ENCODE results near the gene C17orf114.

C17orf114 gene

GRCh38 chr17:4802228-4802627 is at the start of gene C17orf114:
C17orf114 (minus strand) TSS chr17:4802328.
- intact Hi-C loops (cut with DNase I; ENCODE audit: low total_unique reads), result no loop called here
- 86% methylated on average over 9 of the region's 9 CpGs for WGBS, 2 donors
- TF ChIP-seq POLR2A (IDR thresholded peaks at IDR 0.05), result no peak
- TF ChIP-seq, protein P1, sequence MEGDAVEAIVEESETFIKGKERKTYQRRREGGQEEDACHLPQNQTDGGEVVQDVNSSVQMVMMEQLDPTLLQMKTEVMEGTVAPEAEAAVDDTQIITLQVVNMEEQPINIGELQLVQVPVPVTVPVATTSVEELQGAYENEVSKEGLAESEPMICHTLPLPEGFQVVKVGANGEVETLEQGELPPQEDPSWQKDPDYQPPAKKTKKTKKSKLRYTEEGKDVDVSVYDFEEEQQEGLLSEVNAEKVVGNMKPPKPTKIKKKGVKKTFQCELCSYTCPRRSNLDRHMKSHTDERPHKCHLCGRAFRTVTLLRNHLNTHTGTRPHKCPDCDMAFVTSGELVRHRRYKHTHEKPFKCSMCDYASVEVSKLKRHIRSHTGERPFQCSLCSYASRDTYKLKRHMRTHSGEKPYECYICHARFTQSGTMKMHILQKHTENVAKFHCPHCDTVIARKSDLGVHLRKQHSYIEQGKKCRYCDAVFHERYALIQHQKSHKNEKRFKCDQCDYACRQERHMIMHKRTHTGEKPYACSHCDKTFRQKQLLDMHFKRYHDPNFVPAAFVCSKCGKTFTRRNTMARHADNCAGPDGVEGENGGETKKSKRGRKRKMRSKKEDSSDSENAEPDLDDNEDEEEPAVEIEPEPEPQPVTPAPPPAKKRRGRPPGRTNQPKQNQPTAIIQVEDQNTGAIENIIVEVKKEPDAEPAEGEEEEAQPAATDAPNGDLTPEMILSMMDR (IDR thresholded peaks at IDR 0.05), result no peak
- no peak for DNase-seq (ENCODE audit: low spot score in 2 of 2)
- H3K4me3 ChIP-seq (ENCODE audit: low read depth, poor library complexity, severe bottlenecking), result no peak within 1 kb of the TSS

GRCh38 chr17:4851084-4851483 is 49.0 kb upstream of the C17orf114 start:
- no peak overlapping the region for H3K4me3 ChIP-seq (ENCODE audit: low read depth, poor library complexity, severe bottlenecking)
- intact Hi-C loops (cut with DNase I; ENCODE audit: low total_unique reads), result no loop called here
- WGBS, 2 donors, result 64 to 67% methylated on average over 3 of the region's 3 CpGs
- TF ChIP-seq, protein P1 (IDR thresholded peaks at IDR 0.05), result no peak
- DNase-seq (ENCODE audit: low spot score in 2 of 2), result no peak

- H3K4me3 ChIP-seq (ENCODE audit: low read depth, poor library complexity, severe bottlenecking), result no peak overlapping the region
- no peak for DNase-seq (ENCODE audit: low spot score in 2 of 2)
- WGBS, 2 donors, result 45 to 72% methylated on average over 2 of the region's 2 CpGs
- TF ChIP-seq, protein P1 (IDR thresholded peaks at IDR 0.05), result no peak
- TF ChIP-seq POLR2A (IDR thresholded peaks at IDR 0.05), result no peak
- intact Hi-C loops (cut with DNase I; ENCODE audit: low total_unique reads), result no loop called here
Observed at GRCh38 chr17:4850246-4850645, 48.1 kb upstream of the C17orf114 start.

GRCh38 chr17:4849011-4849536 is 46.9 kb upstream of the C17orf114 start:
- no peak for DNase-seq (ENCODE audit: low spot score in 2 of 2)
- H3K4me3 ChIP-seq (ENCODE audit: low read depth, poor library complexity, severe bottlenecking), result no peak overlapping the region
- 25 to 52% methylated on average over 5 of the region's 5 CpGs for WGBS, 2 donors
- intact Hi-C loops (cut with DNase I; ENCODE audit: low total_unique reads), result no loop called here
- no peak for TF ChIP-seq POLR2A (IDR thresholded peaks at IDR 0.05)
- TF ChIP-seq, protein P1 (IDR thresholded peaks at IDR 0.05), result no peak

- DNase-seq (ENCODE audit: low spot score in 2 of 2), result no peak
- 82 to 92% methylated on average over 13 of the region's 13 CpGs for WGBS, 2 donors
- TF ChIP-seq, protein P1 (IDR thresholded peaks at IDR 0.05), result no peak
- TF ChIP-seq POLR2A (IDR thresholded peaks at IDR 0.05), result no peak
- intact Hi-C loops (cut with DNase I; ENCODE audit: low total_unique reads), result no loop called here
- H3K4me3 ChIP-seq (ENCODE audit: low read depth, poor library complexity, severe bottlenecking), result no peak overlapping the region
Observed at GRCh38 chr17:4846635-4847390, 44.7 kb upstream of the C17orf114 start.
